SK-N-SH treated with all-trans-retinoic acid at 6 μM for 48 hours (cell line): ENCODE results near the gene GRIK5.

Experiments used
- GLIS3 ChIP-seq: fragments of 250-450 bp; sonication (Bioruptor Pico); IDR thresholded peaks from 2 replicates; pipeline ENCODE4 v1.5.0; 2020; ENCODE audit warnings: mild to moderate bottlenecking, moderate library complexity
- ISL1 ChIP-seq: fragments of 250-450 bp; sonication (Bioruptor Pico); IDR thresholded peaks from 2 replicates; pipeline ENCODE4 v2.1.2; 2022; ENCODE audit warnings: mild to moderate bottlenecking, moderate library complexity
- TOX ChIP-seq: fragments of 250-450 bp; sonication (Bioruptor Pico); IDR thresholded peaks from 2 replicates; pipeline ENCODE4 v1.8.0; 2021; ENCODE audit warnings: mild to moderate bottlenecking, moderate library complexity, borderline replicate concordance
- TSHZ2 ChIP-seq: fragments of 250-450 bp; sonication (Bioruptor Pico); IDR thresholded peaks from 2 replicates; pipeline ENCODE4 v1.5.0; 2020; ENCODE audit warnings: mild to moderate bottlenecking, moderate library complexity
- ZFP30 ChIP-seq: fragments of 450-650 bp; formaldehyde crosslinking; IDR thresholded peaks from 2 replicates; pipeline ENCODE4 v1.5.0; 2022; ENCODE audit warnings: mild to moderate bottlenecking, moderate library complexity
- ZNF565 ChIP-seq: fragments of 450-650 bp; formaldehyde crosslinking; conservative IDR thresholded peaks from 2 replicates; pipeline ENCODE4 v1.5.0; 2020; ENCODE audit warnings: low read depth, mild to moderate bottlenecking, moderate library complexity
- ZNF70 ChIP-seq: fragments of 450-650 bp; formaldehyde crosslinking; IDR thresholded peaks from 2 replicates; pipeline ENCODE4 v1.5.0; 2020; ENCODE audit warnings: mild to moderate bottlenecking, moderate library complexity
- TF ChIP-seq, protein P1 (sequence below): fragments of 250-450 bp; sonication (Bioruptor Pico); IDR thresholded peaks from 2 replicates; pipeline ENCODE4 v1.8.0; 2020; ENCODE audit warnings: mild to moderate bottlenecking, moderate library complexity, borderline replicate concordance

DNA sequence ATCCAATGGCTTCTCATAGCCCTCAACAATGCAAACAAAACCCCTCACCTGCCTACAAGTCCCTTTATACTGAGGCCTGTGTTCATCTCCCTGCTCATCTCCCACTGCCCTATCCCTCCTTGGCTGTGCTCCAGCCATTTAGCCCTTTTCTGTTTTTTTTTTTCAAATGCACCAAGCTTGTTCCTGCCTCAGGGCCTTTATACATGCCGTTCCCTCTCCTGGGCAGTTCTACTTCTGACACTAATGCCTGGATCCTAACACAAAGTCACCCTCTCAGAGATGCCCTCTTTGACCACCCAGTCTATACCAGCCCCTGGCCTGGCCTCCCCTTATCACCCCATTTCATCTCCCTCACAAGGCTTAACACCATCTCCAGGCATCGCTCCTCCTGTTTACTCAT lies 32.9 kb upstream of the GRIK5 start:
- no peak for TF ChIP-seq TSHZ2 (CRISPR knock-in tag)
- no peak for TF ChIP-seq ZNF70 (CRISPR knock-in tag)
- TF ChIP-seq TOX (CRISPR knock-in tag), result no peak
- no peak for TF ChIP-seq ZNF565
- TF ChIP-seq GLIS3 (CRISPR knock-in tag), result no peak
- TF ChIP-seq ZFP30 (CRISPR knock-in tag), result no peak
- TF ChIP-seq, protein P1, sequence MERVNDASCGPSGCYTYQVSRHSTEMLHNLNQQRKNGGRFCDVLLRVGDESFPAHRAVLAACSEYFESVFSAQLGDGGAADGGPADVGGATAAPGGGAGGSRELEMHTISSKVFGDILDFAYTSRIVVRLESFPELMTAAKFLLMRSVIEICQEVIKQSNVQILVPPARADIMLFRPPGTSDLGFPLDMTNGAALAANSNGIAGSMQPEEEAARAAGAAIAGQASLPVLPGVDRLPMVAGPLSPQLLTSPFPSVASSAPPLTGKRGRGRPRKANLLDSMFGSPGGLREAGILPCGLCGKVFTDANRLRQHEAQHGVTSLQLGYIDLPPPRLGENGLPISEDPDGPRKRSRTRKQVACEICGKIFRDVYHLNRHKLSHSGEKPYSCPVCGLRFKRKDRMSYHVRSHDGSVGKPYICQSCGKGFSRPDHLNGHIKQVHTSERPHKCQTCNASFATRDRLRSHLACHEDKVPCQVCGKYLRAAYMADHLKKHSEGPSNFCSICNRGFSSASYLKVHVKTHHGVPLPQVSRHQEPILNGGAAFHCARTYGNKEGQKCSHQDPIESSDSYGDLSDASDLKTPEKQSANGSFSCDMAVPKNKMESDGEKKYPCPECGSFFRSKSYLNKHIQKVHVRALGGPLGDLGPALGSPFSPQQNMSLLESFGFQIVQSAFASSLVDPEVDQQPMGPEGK (CRISPR knock-in tag), result no peak
- TF ChIP-seq ISL1 (CRISPR knock-in tag), result no peak
